Ovary (tissue), 9 donors: ENCODE results near the gene PPP1R36. TPM values are rescaled to one million over a fixed set of nuclear protein-coding genes. Genes with fewer than 3 reads are reported as not detected.
A peak's percentile ranks its signal among the peaks of the same experiment; 100 is the strongest.
"Not testable (repeated sequence)": the region's sequence is repeated elsewhere in the genome, so short reads cannot be mapped to it uniquely, and the experiment has no call there.

ENCODE experiments used
- DNase-seq, 5 donors: peaks; one replicate each; pipeline ENCODE4 v3.0.0-alpha.2; 2019 to 2020
- H3K27ac ChIP-seq, 2 donors: fragments of 200-600 bp; one replicate each; pipeline versions ENCODE4 v1.5.1 to v1.8.0; 2019 to 2022
- H3K27me3 ChIP-seq: fragments of 200-600 bp; one replicate; pipeline ENCODE4 v1.8.0; 2022
- H3K36me3 ChIP-seq: fragments of 200-600 bp; sonication (generic); one replicate; pipeline ENCODE4 v1.5.1; 2019
- H3K4me1 ChIP-seq: one replicate; pipeline ENCODE4 v1.8.1; 2013; ENCODE audit warnings: mild to moderate bottlenecking, moderate library complexity; ENCODE audit not compliant: insufficient read depth
- H3K4me3 ChIP-seq: fragments of 200-600 bp; sonication (generic); one replicate; pipeline ENCODE4 v1.5.1; 2017
- H3K9me3 ChIP-seq, 2 donors: fragments of 200-600 bp in 1 of 2; sonication (generic) in 1 of 2; one replicate each; pipeline versions ENCODE4 v1.5.1 to v1.8.1; 2013 to 2019; ENCODE audit warnings: mild to moderate bottlenecking in 1 of 2, moderate library complexity in 1 of 2
- CTCF ChIP-seq, 3 donors: fragments of 450-650 bp in 2 of 3; fragments of 200-600 bp in 1 of 3; IDR thresholded peaks; one replicate each; pipeline versions ENCODE4 v1.5.1 to v1.8.0; 2016 to 2022; ENCODE audit warnings: antibody characterized with exemption in 3 of 3, mild to moderate bottlenecking in 1 of 3
- EP300 ChIP-seq: sonication (generic); formaldehyde crosslinking; IDR thresholded peaks from one replicate; pipeline ENCODE4 v1.6.1; 2017; ENCODE audit warnings: antibody characterized with exemption
- POLR2A ChIP-seq: fragments of 450-650 bp; IDR thresholded peaks from one replicate; pipeline ENCODE4 v1.6.1; 2017; ENCODE audit warnings: antibody characterized with exemption, mild to moderate bottlenecking, moderate library complexity
- WGBS, 3 donors: extraction: QIAGEN DNeasy Blood & Tissue Kit in 1 of 3; methylation state at CpG; one replicate each; pipeline versions ENCODE4 v1.1.5 to v1.1.7; 2013 to 2017; 5-methylcytosine and 5-hydroxymethylcytosine counted together
- intact Hi-C, 4 donors: fragments of 100-400 bp; cut with DNase I; formaldehyde crosslinking; loops; one replicate each; pipeline versions ENCODE4 v1.11.0 to v1.15.1; 2022 to 2023
- polyA plus RNA-seq, 2 donors: library from polyadenylated mRNA; stranded (reverse); fragments of 200-250 nt in 1 of 2; fragments of 350-450 nt in 1 of 2; fragmentation: Illumina TruSeq in 1 of 2; extraction: RNeasy Lipid Tissue Mini Kit (QIAGEN cat#74804) in 1 of 2; gene quantifications; one replicate each; pipeline ENCODE4 v1.2.3, GENCODE V29; 2013 to 2014
- total RNA-seq, 7 donors: library from RNA; depleted of rRNA in 2 of 7; stranded (reverse); fragments of >200 nt in 2 of 7; fragmentation: NEBNext Ultra II Directional in 3 of 7; extraction: Animal tissue kit (Norgen Biotek cat#: 25700) in 3 of 7; gene quantifications; one replicate each; pipeline versions ENCODE4 v1.1.0 to v1.2.4, GENCODE V29; 2016 to 2023
- donor health status: DM: no; HTN: no; CAD: no; lungs with moderate emphysema.
- donor health status: DM: no; HTN: no; CAD: no.
- donor health status: Bipolar disorder and iron deficiency.
- donor health status: DM: yes; HTN: yes; CAD: no.
- donor health status: DM: no; HTN: no; CAD: no.
- donor health status: DM: yes; HTN: yes; CAD: no.

PPP1R36 gene
- total and polyA plus RNA-seq, 9 donors = 0.24 to 6.7 (median 0.48) TPM; not detected in 2

GRCh38 chr14:64569138-64569631, 19.4 kb downstream of the PPP1R36 start:
- TF ChIP-seq EP300 = no peak
- TF ChIP-seq CTCF (IDR thresholded peaks at IDR 0.05) = no peak
- no peak for TF ChIP-seq POLR2A
- peak; percentile 38 to 68 (median 50) for DNase-seq
- H3K4me3 ChIP-seq = no peak overlapping the region
- H3K27me3 ChIP-seq = no peaks in the 10 kb centered on the region
- H3K4me1 ChIP-seq = peaks cover 5% of the 10 kb centered on the region
- H3K27ac ChIP-seq = no peak overlapping the region
- H3K9me3 ChIP-seq = no peaks in the 10 kb centered on the region
- no peaks in the 10 kb centered on the region for H3K36me3 ChIP-seq
- 20 to 27% (median 25%) methylated on average over 3 of the region's 3 CpGs for WGBS, 3 donors
- intact Hi-C loops = no loop called here

- H3K4me1 ChIP-seq, DNase-seq, H3K9me3 ChIP-seq, intact Hi-C loops, H3K4me3 ChIP-seq, H3K27ac ChIP-seq, H3K27me3 ChIP-seq, H3K36me3 ChIP-seq: not testable (repeated sequence)
- 40 to 65% (median 57%) methylated on average over 7 of the region's 7 CpGs for WGBS, 3 donors
Observed at GRCh38 chr14:64569646-64570045, 19.9 kb downstream of the PPP1R36 start.

GRCh38 chr14:64572386-64573104, 22.8 kb downstream of the PPP1R36 start:
- H3K36me3 ChIP-seq = no peaks in the 10 kb centered on the region
- H3K4me1 ChIP-seq = peaks cover 5% of the 10 kb centered on the region
- no peak overlapping the region for H3K4me3 ChIP-seq
- H3K9me3 ChIP-seq = no peaks in the 10 kb centered on the region
- H3K27ac ChIP-seq = no peak overlapping the region
- no peaks in the 10 kb centered on the region for H3K27me3 ChIP-seq
- TF ChIP-seq EP300 (no peak), POLR2A (no peak), CTCF (IDR thresholded peaks at IDR 0.05) (no peak)
- intact Hi-C loops = no loop called here
- no peak for DNase-seq

GRCh38 chr14:64573109-64573508, 23.3 kb downstream of the PPP1R36 start:
- DNase-seq = no peak
- intact Hi-C loops = no loop called here
- no peaks in the 10 kb centered on the region for H3K27me3 ChIP-seq
- H3K27ac ChIP-seq = no peak overlapping the region
- no peaks in the 10 kb centered on the region for H3K9me3 ChIP-seq
- H3K36me3 ChIP-seq = no peaks in the 10 kb centered on the region
- 42 to 63% (median 63%) methylated on average over 3 of the region's 3 CpGs for WGBS, 3 donors
- TF ChIP-seq POLR2A (no peak), EP300 (no peak)
- peaks cover 5% of the 10 kb centered on the region for H3K4me1 ChIP-seq
- no peak overlapping the region for H3K4me3 ChIP-seq

GRCh38 chr14:64574371-64575107, 24.8 kb downstream of the PPP1R36 start:
- intact Hi-C loops = no loop called here
- 92 to 94% (median 94%) methylated on average over 6 of the region's 6 CpGs for WGBS, 3 donors
- no peaks in the 10 kb centered on the region for H3K36me3 ChIP-seq
- H3K4me1 ChIP-seq = peaks cover 3% of the 10 kb centered on the region
- no peak overlapping the region for H3K4me3 ChIP-seq
- no peaks in the 10 kb centered on the region for H3K9me3 ChIP-seq
- TF ChIP-seq POLR2A (no peak), EP300 (no peak), CTCF (IDR thresholded peaks at IDR 0.05) (no peak)
- DNase-seq = no peak
- H3K27ac ChIP-seq = no peak overlapping the region
- H3K27me3 ChIP-seq = no peaks in the 10 kb centered on the region
